Gastroesophageal sphincter (tissue), 3 donors: Measurements from ENCODE around the gene ADGRD1.

Source experiments
- CTCF ChIP-seq, 4 experiments: fragments of 200-600 bp in 2 of 4; fragments of 450-650 bp in 2 of 4; sonication (generic) in 1 of 4; IDR thresholded peaks; one replicate each; pipeline ENCODE4 v1.5.1; 2017 to 2019; ENCODE audit warnings: antibody characterized with exemption in 4 of 4, mild to moderate bottlenecking in 2 of 4, moderate library complexity in 2 of 4
- POLR2A ChIP-seq, 2 donors: fragments of 450-650 bp; IDR thresholded peaks; one replicate each; pipeline ENCODE4 v1.6.1; 2017; ENCODE audit warnings: antibody characterized with exemption in 2 of 2, mild to moderate bottlenecking in 2 of 2, moderate library complexity in 1 of 2
- POLR2AphosphoS5 ChIP-seq: sonication (generic); formaldehyde crosslinking; IDR thresholded peaks from one replicate; pipeline ENCODE4 v1.6.1; 2017; ENCODE audit warnings: antibody characterized with exemption

GRCh38 chr12:130993759-130994670 lies 40.3 kb downstream of the ADGRD1 start:
- no peak for TF ChIP-seq CTCF (IDR thresholded peaks at IDR 0.05)
- TF ChIP-seq POLR2A (IDR thresholded peaks at IDR 0.05), result no peak
- no peak for TF ChIP-seq POLR2AphosphoS5
